Amygdala (tissue), 56 donors: Measurements from ENCODE around the gene TAF11L13.
"Not testable (repeated sequence)": the region's sequence is repeated elsewhere in the genome, so short reads cannot be mapped to it uniquely, and the experiment has no call there.

Source experiments
- DNase-seq, 56 donors: peaks; one replicate each; lab custom pipeline; 2025; lab: John Stamatoyannopoulos, UW

TAF11L13 gene

DNA sequence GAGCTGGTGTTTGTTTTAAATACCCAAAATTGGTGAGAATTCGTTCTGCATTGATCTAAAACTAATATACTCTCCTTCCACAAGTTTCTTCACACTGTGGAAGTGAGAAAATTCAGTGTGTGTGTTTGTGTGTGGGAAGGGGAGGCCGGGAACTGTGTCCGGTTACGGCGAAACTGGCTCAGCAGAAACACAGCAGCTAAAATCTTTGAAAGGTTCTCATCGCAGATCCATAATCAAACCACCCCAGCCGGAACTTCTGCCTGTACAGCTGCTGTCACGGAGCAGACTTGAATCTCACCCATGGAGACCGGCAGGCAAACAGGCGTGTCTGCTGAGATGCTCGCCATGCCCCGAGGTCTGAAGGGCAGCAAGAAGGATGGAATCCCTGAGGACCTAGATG, at the start of gene TAF11L13:
TSS of gene TAF11L13 (plus strand) at position 301 of the 400 bp plus-strand sequence.
- DNase-seq, result not testable (repeated sequence)

DNA sequence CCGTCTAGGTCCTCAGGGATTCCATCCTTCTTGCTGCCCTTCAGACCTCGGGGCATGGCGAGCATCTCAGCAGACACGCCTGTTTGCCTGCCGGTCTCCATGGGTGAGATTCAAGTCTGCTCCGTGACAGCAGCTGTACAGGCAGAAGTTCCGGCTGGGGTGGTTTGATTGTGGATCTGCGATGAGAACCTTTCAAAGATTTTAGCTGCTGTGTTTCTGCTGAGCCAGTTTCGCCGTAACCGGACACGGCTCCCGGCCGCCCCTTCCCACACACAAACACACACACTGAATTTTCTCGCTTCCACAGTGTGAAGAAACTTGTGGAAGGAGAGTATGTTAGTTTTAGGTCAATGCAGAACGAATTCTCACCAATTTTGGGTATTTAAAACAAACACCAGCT, 46.2 kb upstream of the TAF11L13 start, which contains the start of gene TAF11L7:
TSS of gene TAF11L7 (minus strand) at position 101 of the 400 bp plus-strand sequence.
- not testable (repeated sequence) for DNase-seq

DNA sequence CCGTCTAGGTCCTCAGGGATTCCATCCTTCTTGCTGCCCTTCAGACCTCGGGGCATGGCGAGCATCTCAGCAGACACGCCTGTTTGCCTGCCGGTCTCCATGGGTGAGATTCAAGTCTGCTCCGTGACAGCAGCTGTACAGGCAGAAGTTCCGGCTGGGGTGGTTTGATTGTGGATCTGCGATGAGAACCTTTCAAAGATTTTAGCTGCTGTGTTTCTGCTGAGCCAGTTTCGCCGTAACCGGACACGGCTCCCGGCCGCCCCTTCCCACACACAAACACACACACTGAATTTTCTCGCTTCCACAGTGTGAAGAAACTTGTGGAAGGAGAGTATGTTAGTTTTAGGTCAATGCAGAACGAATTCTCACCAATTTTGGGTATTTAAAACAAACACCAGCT, 41.0 kb upstream of the TAF11L13 start, which contains the start of gene TAF11L8:
TSS of gene TAF11L8 (minus strand) at position 101 of the 400 bp plus-strand sequence.
- not testable (repeated sequence) for DNase-seq

GRCh38 chr5:17594255-17594654, 37.6 kb upstream of the TAF11L13 start, which contains the start of gene TAF11L9:
TSS of gene TAF11L9 (minus strand) at chr5:17594394.
- DNase-seq, result not testable (repeated sequence)

DNA sequence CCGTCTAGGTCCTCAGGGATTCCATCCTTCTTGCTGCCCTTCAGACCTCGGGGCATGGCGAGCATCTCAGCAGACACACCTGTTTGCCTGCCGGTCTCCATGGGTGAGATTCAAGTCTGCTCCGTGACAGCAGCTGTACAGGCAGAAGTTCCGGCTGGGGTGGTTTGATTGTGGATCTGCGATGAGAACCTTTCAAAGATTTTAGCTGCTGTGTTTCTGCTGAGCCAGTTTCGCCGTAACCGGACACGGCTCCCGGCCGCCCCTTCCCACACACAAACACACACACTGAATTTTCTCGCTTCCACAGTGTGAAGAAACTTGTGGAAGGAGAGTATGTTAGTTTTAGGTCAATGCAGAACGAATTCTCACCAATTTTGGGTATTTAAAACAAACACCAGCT, 34.2 kb upstream of the TAF11L13 start, which contains the start of gene TAF11L10:
TSS of gene TAF11L10 (minus strand) at position 101 of the 400 bp plus-strand sequence.
- DNase-seq, result not testable (repeated sequence)

GRCh38 chr5:17603880-17604279, 28.0 kb upstream of the TAF11L13 start, which contains the start of gene TAF11L11:
TSS of gene TAF11L11 (plus strand) at chr5:17604183.
- not testable (repeated sequence) for DNase-seq

DNA sequence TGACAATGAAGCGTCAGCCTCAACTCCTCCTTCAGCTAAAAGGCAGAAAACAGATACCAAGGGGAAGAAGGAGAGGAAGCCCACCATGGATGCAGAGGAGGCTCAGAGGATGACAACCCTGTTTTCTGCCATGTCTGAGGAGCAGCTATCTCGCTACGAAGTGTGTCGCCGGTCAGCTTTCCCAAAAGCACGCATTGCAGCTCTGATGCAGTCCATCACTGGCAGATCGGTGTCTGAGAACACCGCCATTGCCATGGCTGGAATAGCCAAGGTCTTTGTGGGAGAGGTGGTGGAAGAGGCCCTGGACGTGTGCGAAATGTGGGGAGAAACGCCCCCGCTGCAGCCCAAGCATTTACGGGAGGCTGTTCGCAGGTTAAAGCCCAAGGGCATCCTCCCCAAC, 26.9 kb upstream of the TAF11L13 start:
- DNase-seq, result no peak

DNA sequence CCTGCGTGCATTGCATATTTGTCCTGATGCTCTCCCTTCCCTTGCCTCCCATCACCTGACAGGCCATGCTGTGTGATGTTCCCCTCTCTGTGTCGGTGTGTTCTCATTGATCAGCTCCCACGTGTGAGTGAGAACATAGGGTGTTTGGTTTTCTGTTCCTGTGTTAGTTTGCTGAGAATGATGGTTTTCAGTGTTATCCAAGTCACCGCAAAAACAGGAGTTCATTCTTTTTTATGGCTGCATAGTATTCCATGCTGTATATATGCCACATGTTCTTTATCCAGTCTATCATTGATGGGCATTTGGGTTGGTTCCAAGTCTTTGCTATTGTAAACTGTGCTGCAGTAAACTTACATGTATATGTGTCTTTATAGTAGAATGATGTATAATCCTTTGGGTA, 24.4 kb upstream of the TAF11L13 start:
- DNase-seq, result not testable (repeated sequence)

DNA sequence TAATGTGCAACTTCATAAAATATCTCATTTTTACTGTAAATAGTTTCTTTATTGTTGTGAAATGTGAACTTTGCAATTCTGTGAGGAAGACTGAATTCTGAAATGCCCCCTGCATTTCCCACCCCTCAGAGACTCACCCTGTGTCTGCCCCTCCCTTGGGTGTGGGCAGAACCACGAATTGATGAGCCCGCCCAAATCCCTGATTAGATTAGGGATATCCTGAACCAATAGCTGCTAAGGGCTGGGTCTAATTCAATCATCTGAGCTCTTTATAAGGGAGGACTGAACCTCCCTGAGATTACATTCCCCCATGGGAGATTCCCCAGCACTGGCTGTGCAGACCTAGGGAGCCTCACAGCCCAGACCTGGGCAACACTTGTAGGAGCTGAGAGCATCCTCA, 21.8 kb upstream of the TAF11L13 start, which contains the start of gene TAF11L12:
TSS of gene TAF11L12 (plus strand) at position 301 of the 400 bp plus-strand sequence.
- DNase-seq, result not testable (repeated sequence)

- DNase-seq, result no peak
Measured at GRCh38 chr5:17614872-17615605, 16.8 kb upstream of the TAF11L13 start.

GRCh38 chr5:17619354-17619753, 12.5 kb upstream of the TAF11L13 start:
- no peak for DNase-seq

- no peak for DNase-seq
Measured at GRCh38 chr5:17620627-17621026, 11.3 kb upstream of the TAF11L13 start.

GRCh38 chr5:17625686-17626085, 6.2 kb upstream of the TAF11L13 start:
- no peak for DNase-seq

- DNase-seq, result no peak
Measured at GRCh38 chr5:17634160-17634559, 2.3 kb downstream of the TAF11L13 start, which contains the start of gene TAF11L14. TSS of gene TAF11L14 (plus strand) at chr5:17634460.

DNA sequence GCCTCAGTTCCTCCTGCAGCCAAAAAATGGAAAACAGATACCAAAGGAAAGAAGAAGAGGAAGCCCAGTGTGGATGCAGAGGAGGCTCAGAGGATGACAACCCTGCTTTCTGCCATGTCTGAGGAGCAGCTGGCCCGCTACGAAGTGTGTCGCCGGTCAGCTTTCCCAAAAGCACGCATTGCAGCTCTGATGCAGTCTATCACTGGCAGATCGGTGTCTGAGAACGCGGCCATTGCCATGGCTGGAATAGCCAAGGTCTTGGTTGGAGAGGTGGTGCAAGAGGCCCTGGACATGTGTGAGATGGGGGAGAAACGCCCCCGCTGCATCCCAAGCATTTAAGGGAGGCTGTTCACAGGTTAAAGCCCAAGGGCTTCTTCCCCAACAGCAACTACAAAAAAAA, 17.3 kb downstream of the TAF11L13 start:
- not testable (repeated sequence) for DNase-seq

DNA sequence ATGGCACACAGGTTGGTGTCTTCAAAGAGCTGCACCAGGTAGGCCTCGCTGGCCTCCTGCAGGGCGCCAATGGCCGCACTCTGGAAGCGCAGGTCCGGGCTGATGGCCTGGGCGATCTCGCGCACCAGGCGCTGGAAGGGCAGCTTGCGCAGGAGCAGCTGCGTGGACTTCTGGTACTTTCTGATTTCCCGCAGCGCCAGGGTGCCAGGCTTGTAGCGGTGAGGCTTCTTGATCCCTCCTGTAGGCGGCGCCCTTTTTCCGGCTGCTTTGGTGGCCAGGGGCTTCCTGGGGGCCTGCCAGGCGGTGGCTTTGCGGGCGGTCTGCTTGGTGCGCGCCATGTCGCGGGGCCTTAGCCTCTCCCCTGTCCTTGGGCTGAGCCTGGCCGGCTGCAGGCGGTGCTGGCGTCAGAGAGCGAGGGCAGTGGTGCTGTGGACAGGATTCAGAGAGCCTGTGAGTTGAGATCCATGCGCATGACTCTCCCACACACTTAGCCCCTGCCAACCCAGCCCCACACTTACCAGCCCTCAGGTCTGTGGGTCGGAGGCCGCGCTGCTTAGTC, 23.4 kb downstream of the TAF11L13 start:
- not testable (repeated sequence) for DNase-seq

GRCh38 chr5:17655921-17656320, 24.0 kb downstream of the TAF11L13 start:
- no peak for DNase-seq

DNA sequence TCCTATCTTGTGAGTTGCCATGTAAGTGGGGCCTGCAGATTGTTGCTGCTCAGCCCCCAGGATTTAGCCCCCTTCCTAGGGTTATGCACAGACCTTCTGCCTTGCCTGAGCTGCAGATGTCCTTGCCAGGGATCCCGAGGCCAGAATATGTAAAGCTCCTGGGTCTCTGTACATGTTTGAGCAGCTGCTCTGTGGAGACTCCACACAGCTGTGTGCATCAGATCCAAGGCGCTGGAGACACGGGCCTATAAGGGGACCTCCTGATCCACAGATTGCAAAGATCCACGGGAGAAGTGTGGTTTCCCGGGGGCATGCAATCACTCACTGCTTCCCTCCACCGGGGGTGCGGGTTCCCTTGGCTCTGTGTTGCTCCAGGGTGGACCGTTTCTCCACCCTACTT, 31.3 kb downstream of the TAF11L13 start:
- no peak for DNase-seq

- DNase-seq, result no peak
Measured at GRCh38 chr5:17665836-17666235, 33.9 kb downstream of the TAF11L13 start.

DNA sequence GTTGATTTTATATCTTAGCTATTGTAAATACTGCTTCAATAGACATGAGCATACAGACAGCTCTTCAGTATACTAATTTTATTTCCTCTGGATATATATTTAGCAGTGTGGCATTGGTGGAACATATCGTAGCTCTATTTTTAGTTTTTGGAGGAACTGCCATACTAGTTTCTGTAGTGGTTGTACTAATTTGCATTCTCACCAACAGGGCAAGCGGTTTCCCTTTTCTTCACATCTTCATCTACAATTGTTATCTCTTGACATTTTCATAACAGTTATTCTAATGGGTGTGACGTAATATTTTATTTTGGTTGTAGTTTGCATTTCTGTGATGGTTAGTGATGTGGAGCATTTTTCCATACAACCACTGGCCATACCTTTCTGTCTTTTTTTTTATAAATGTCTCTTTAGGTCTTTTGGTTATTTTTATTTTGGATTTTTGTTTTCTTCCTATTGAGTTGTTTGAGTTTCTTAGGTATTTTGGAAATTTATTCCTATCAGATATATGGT, 34.9 kb downstream of the TAF11L13 start:
- DNase-seq, result no peak

- no peak for DNase-seq
Measured at GRCh38 chr5:17670353-17670752, 38.5 kb downstream of the TAF11L13 start.
